ENCODE results near the gene CFAP141. TPM values are rescaled to one million over a fixed set of nuclear protein-coding genes. Genes with fewer than 3 reads are reported as not detected.

Gene CFAP141
- total and polyA plus RNA-seq, 7 experiments from 2014 or later = not detected

- no peak overlapping the region for H3K4me3 ChIP-seq (ENCODE audit: low read length)
- H3K4me1 ChIP-seq (ENCODE audit: control insufficient read depth in 2 of 2, insufficient read depth in 2 of 2, low read length in 2 of 2) = peaks cover 39 to 40% of the 10 kb centered on the region in 2 donors
- POLR2A ChIA-PET = interaction anchor here (0.7 to 1.6 kb wide), 10 partner anchors 15 to 439 kb away, joined by 3 to 4 read pairs (median 3); no protein-coding TSS in a partner anchor
- Mint-ChIP-seq H3K27me3 (peaks cover 0 to 4% (median 0%) of the 10 kb centered on the region in 5 donors), H3K4me1 (peaks cover 54 to 77% (median 72%) of the 10 kb centered on the region in 7 donors), H3K4me3 (peak overlapping the region; percentile 48 to 100 (median 94)), H3K27ac (peak overlapping the region; percentile 3 to 100 (median 98)), H3K36me3 (peaks cover 13 to 44% (median 28%) of the 10 kb centered on the region in 5 donors), H3K9me3 (peaks cover 0 to 3% (median 0%) of the 10 kb centered on the region in 11 donors)
- CTCF ChIA-PET = interaction anchor here (0.7 to 1.7 kb wide), 2 partner anchors 23 to 73 kb away, joined by 4 to 6 read pairs; no protein-coding TSS in a partner anchor
- DNase-seq (no peak), ATAC-seq (no peak)
- peak overlapping the region; percentile 99 for H3K27ac ChIP-seq (ENCODE audit: low read depth, low read length)
- H3K9me3 ChIP-seq (ENCODE audit: control insufficient read depth in 2 of 3, low read length in 3 of 3) = no peaks in the 10 kb centered on the region
- H3K36me3 ChIP-seq (ENCODE audit: control insufficient read depth in 2 of 3, insufficient read depth in 3 of 3, low read length in 3 of 3) = peaks cover under 1 to 49% (median 6%) of the 10 kb centered on the region in 3 experiments
- no peaks in the 10 kb centered on the region for H3K27me3 ChIP-seq (ENCODE audit: control insufficient read depth in 2 of 2, insufficient read depth in 2 of 2, low read length in 2 of 2)
- intact Hi-C loops (cut with micrococcal nuclease) = loop anchor here (5.0 to 10.0 kb wide), 3 partner anchors 404 to 1972 kb away; partner anchors contain the start of genes PYGO2 (in 1 of the 2) and SLC25A44 (in 1 of the 2)
These were observed 16.8 kb upstream of the CFAP141 start for GRCh38 chr1:154222918-154223317.

- ChIA-PET POLR2A (interaction anchor here (0.7 to 1.6 kb wide), 10 partner anchors 15 to 439 kb away, joined by 3 to 4 read pairs (median 3); no protein-coding TSS in a partner anchor), CTCF (interaction anchor here (0.7 to 1.7 kb wide), 4 partner anchors 23 to 1756 kb away, joined by 3 to 8 read pairs (median 5); partner anchors contain the start of gene ARHGEF2)
- Histone ChIP-seq H3K27me3 (ENCODE audit: control insufficient read depth in 2 of 2, insufficient read depth in 2 of 2, low read length in 2 of 2) (no peaks in the 10 kb centered on the region), H3K4me1 (ENCODE audit: control insufficient read depth in 2 of 2, insufficient read depth in 2 of 2, low read length in 2 of 2) (peaks cover 42 to 44% of the 10 kb centered on the region in 2 donors), H3K27ac (ENCODE audit: low read depth, low read length) (peak overlapping the region; percentile 99), H3K4me3 (ENCODE audit: low read length) (peak overlapping the region; percentile 95), H3K36me3 (ENCODE audit: control insufficient read depth in 2 of 3, insufficient read depth in 3 of 3, low read length in 3 of 3) (peaks cover 5 to 50% (median 10%) of the 10 kb centered on the region in 3 experiments), H3K9me3 (ENCODE audit: control insufficient read depth in 2 of 3, low read length in 3 of 3) (no peaks in the 10 kb centered on the region)
- Mint-ChIP-seq H3K4me1 (peaks cover 57 to 80% (median 76%) of the 10 kb centered on the region in 7 donors), H3K27me3 (peaks cover 0 to 4% (median 0%) of the 10 kb centered on the region in 5 donors), H3K27ac (peak overlapping the region; percentile 96 to 100 (median 99)), H3K36me3 (peaks cover 13 to 46% (median 30%) of the 10 kb centered on the region in 5 donors), H3K4me3 (peak overlapping the region; percentile 83 to 100 (median 98)), H3K9me3 (peaks cover 0 to 3% (median 0%) of the 10 kb centered on the region in 11 donors)
- DNase-seq (no peak), ATAC-seq (no peak)
- intact Hi-C loops (cut with micrococcal nuclease) = loop anchor here (5.0 to 10.0 kb wide), 3 partner anchors 405 to 1972 kb away; partner anchors contain the start of genes PYGO2 (in 1 of the 2) and SLC25A44 (in 1 of the 2)
These were observed 16.4 kb upstream of the CFAP141 start for GRCh38 chr1:154222518-154222917.

GRCh38 chr1:154221278-154222001 lies 15.3 kb upstream of the CFAP141 start:
- POLR2A ChIA-PET = interaction anchor here (0.6 to 2.9 kb wide), 9 partner anchors 9 to 337 kb away, joined by 3 to 12 read pairs (median 3); partner anchors contain the start of genes HAX1, RPS27 and UBE2Q1
- Histone ChIP-seq H3K27ac (ENCODE audit: low read depth, low read length) (peak overlapping the region; percentile 99), H3K27me3 (ENCODE audit: control insufficient read depth in 2 of 2, insufficient read depth in 2 of 2, low read length in 2 of 2) (no peaks in the 10 kb centered on the region), H3K4me1 (ENCODE audit: control insufficient read depth in 2 of 2, insufficient read depth in 2 of 2, low read length in 2 of 2) (peaks cover 42 to 45% of the 10 kb centered on the region in 2 donors), H3K4me3 (ENCODE audit: low read length) (peak overlapping the region; percentile 95), H3K9me3 (ENCODE audit: control insufficient read depth in 2 of 3, low read length in 3 of 3) (no peaks in the 10 kb centered on the region), H3K36me3 (ENCODE audit: control insufficient read depth in 2 of 3, insufficient read depth in 3 of 3, low read length in 3 of 3) (peaks cover 6 to 48% (median 13%) of the 10 kb centered on the region in 3 experiments)
- Mint-ChIP-seq H3K27me3 (peaks cover 0 to 4% (median 0%) of the 10 kb centered on the region in 5 donors), H3K4me1 (peaks cover 55 to 80% (median 75%) of the 10 kb centered on the region in 7 donors), H3K36me3 (peaks cover 12 to 45% (median 28%) of the 10 kb centered on the region in 5 donors), H3K9me3 (peaks cover 0 to 3% (median 0%) of the 10 kb centered on the region in 11 donors), H3K27ac (peak overlapping the region; percentile 96 to 100 (median 99)), H3K4me3 (peak overlapping the region; percentile 83 to 100 (median 98))
- peak; percentile 51 for ATAC-seq
- DNase-seq = peak; percentile 57 to 80 (median 71)
- CTCF ChIA-PET = interaction anchor here (0.6 to 1.7 kb wide), 3 partner anchors 22 to 168 kb away, joined by 4 to 8 read pairs (median 6); no protein-coding TSS in a partner anchor
- intact Hi-C loops (cut with micrococcal nuclease) = loop anchor here (2.0 to 10.0 kb wide), 12 partner anchors 17 to 1973 kb away; partner anchors contain the start of genes ATP8B2 (in 2 of the 2), PMVK (in 2 of the 2), PYGO2 (in 1 of the 2) and SLC25A44 (in 1 of the 2)

GRCh38 chr1:154220970-154221277 lies 14.8 kb upstream of the CFAP141 start:
- peak overlapping the region; percentile 83 to 100 (median 98) for H3K4me3 Mint-ChIP-seq
- peaks cover 6 to 45% (median 8%) of the 10 kb centered on the region in 3 experiments for H3K36me3 ChIP-seq (ENCODE audit: control insufficient read depth in 2 of 3, insufficient read depth in 3 of 3, low read length in 3 of 3)
- peaks cover 8 to 43% (median 22%) of the 10 kb centered on the region in 5 donors for H3K36me3 Mint-ChIP-seq
- H3K27ac Mint-ChIP-seq = peak overlapping the region; percentile 96 to 100 (median 99)
- H3K27ac ChIP-seq (ENCODE audit: low read depth, low read length) = peak overlapping the region; percentile 99
- H3K9me3 ChIP-seq (ENCODE audit: control insufficient read depth in 2 of 3, low read length in 3 of 3) = no peaks in the 10 kb centered on the region
- peaks cover 0 to 3% (median 0%) of the 10 kb centered on the region in 11 donors for H3K9me3 Mint-ChIP-seq
- peak overlapping the region; percentile 95 for H3K4me3 ChIP-seq (ENCODE audit: low read length)
- peaks cover 42 to 45% of the 10 kb centered on the region in 2 donors for H3K4me1 ChIP-seq (ENCODE audit: control insufficient read depth in 2 of 2, insufficient read depth in 2 of 2, low read length in 2 of 2)
- ATAC-seq (no peak), DNase-seq (no peak)
- intact Hi-C loops (cut with micrococcal nuclease) = loop anchor here (1.0 to 10.0 kb wide), 24 partner anchors 18 to 1974 kb away; partner anchors contain the start of genes ATP8B2 (in 2 of the 2), HAX1 (in 2 of the 2), PMVK (in 2 of the 2) and RPS27 (in 2 of the 2)
- H3K4me1 Mint-ChIP-seq = peaks cover 50 to 80% (median 70%) of the 10 kb centered on the region in 7 donors
- ChIA-PET CTCF (interaction anchor here (0.6 to 1.6 kb wide), 3 partner anchors 114 to 168 kb away, joined by 4 to 8 read pairs (median 5); no protein-coding TSS in a partner anchor), POLR2A (interaction anchor here (0.8 to 2.9 kb wide), 14 partner anchors 9 to 337 kb away, joined by 3 to 12 read pairs (median 4); partner anchors contain the start of genes HAX1, RPS27, TPM3 and UBE2Q1)
- no peaks in the 10 kb centered on the region for H3K27me3 ChIP-seq (ENCODE audit: control insufficient read depth in 2 of 2, insufficient read depth in 2 of 2, low read length in 2 of 2)
- H3K27me3 Mint-ChIP-seq = peaks cover 0 to 4% (median 0%) of the 10 kb centered on the region in 5 donors

- H3K27ac Mint-ChIP-seq = peak within 1 kb of the TSS; percentile 96 to 100 (median 99)
- H3K36me3 Mint-ChIP-seq = peaks cover 8 to 38% (median 21%) of the 10 kb centered on the region in 5 donors
- intact Hi-C loops (cut with micrococcal nuclease) = loop anchor here (1.0 to 10.0 kb wide), 24 partner anchors 18 to 1974 kb away; partner anchors contain the start of genes ATP8B2 (in 2 of the 2), HAX1 (in 2 of the 2), PMVK (in 2 of the 2) and RPS27 (in 2 of the 2)
- Histone ChIP-seq H3K36me3 (ENCODE audit: control insufficient read depth in 2 of 3, insufficient read depth in 3 of 3, low read length in 3 of 3) (peaks cover 6 to 39% (median 8%) of the 10 kb centered on the region in 3 experiments), H3K9me3 (ENCODE audit: control insufficient read depth in 2 of 3, low read length in 3 of 3) (no peaks in the 10 kb centered on the region), H3K27ac (ENCODE audit: low read depth, low read length) (peak within 1 kb of the TSS; percentile 99), H3K27me3 (ENCODE audit: control insufficient read depth in 2 of 2, insufficient read depth in 2 of 2, low read length in 2 of 2) (no peaks in the 10 kb centered on the region), H3K4me1 (ENCODE audit: control insufficient read depth in 2 of 2, insufficient read depth in 2 of 2, low read length in 2 of 2) (peaks cover 42 to 45% of the 10 kb centered on the region in 2 donors), H3K4me3 (ENCODE audit: low read length) (peak within 1 kb of the TSS; percentile 95)
- peak; percentile 91 for ATAC-seq
- DNase-seq = peak; percentile 92 to 99 (median 99)
- ChIA-PET CTCF (interaction anchor here (0.6 to 0.9 kb wide), 4 partner anchors 21 to 115 kb away, joined by 3 to 5 read pairs (median 4); no protein-coding TSS in a partner anchor), POLR2A (interaction anchor here (0.6 to 2.9 kb wide), 24 partner anchors 9 to 338 kb away, joined by 3 to 12 read pairs (median 3); partner anchors contain the start of genes ATP8B2, HAX1, RPS27 and TPM3)
- H3K27me3 Mint-ChIP-seq = peaks cover 0 to 4% (median 0%) of the 10 kb centered on the region in 5 donors
- H3K4me3 Mint-ChIP-seq = peak within 1 kb of the TSS; percentile 83 to 100 (median 98)
- peaks cover 46 to 76% (median 64%) of the 10 kb centered on the region in 7 donors for H3K4me1 Mint-ChIP-seq
- H3K9me3 Mint-ChIP-seq = peaks cover 0 to 3% (median 0%) of the 10 kb centered on the region in 11 donors
These were observed 14.2 kb upstream of the CFAP141 start, which contains the start of gene UBAP2L for GRCh38 chr1:154220071-154220969. TSS of gene UBAP2L (plus strand) at chr1:154220955. CDS start at chr1:154225124, 4,169 bp downstream.
